IPS-NIHi7 (cell line): Measurements from ENCODE around the gene AGFG1.
"Not testable (repeated sequence)": the region's sequence is repeated elsewhere in the genome, so short reads cannot be mapped to it uniquely, and the experiment has no call there.

Experiments used
- DNase-seq: peaks from one replicate; pipeline ENCODE4 v3.0.0; 2012; ENCODE audit warnings: mixed read lengths; ENCODE audit errors: extremely low spot score

The AGFG1 gene

GRCh38 chr2:227534714-227535113, 62.8 kb downstream of the AGFG1 start:
- no peak for DNase-seq

- DNase-seq = no peak
Observed at GRCh38 chr2:227536445-227536844, 64.5 kb downstream of the AGFG1 start.

GRCh38 chr2:227539465-227539956, 67.6 kb downstream of the AGFG1 start:
- no peak for DNase-seq

GRCh38 chr2:227540352-227540751, 68.4 kb downstream of the AGFG1 start:
- DNase-seq = not testable (repeated sequence)

GRCh38 chr2:227545990-227546389, 74.0 kb downstream of the AGFG1 start:
- no peak for DNase-seq

- no peak for DNase-seq
Observed at GRCh38 chr2:227551836-227552235, 79.9 kb downstream of the AGFG1 start.

- DNase-seq = no peak
Observed at GRCh38 chr2:227562581-227562980, 90.6 kb downstream of the AGFG1 start.

- DNase-seq = no peak
Observed at GRCh38 chr2:227565080-227565479, 93.1 kb downstream of the AGFG1 start.

GRCh38 chr2:227566012-227566411, 94.1 kb downstream of the AGFG1 start:
- no peak for DNase-seq

- DNase-seq = no peak
Observed at GRCh38 chr2:227568852-227569169, 96.9 kb downstream of the AGFG1 start.

- DNase-seq = no peak
Observed at GRCh38 chr2:227570615-227571014, 98.7 kb downstream of the AGFG1 start.

GRCh38 chr2:227576110-227576509, 104.2 kb downstream of the AGFG1 start:
- DNase-seq = no peak

GRCh38 chr2:227576812-227577211, 104.9 kb downstream of the AGFG1 start:
- no peak for DNase-seq

- no peak for DNase-seq
Observed at GRCh38 chr2:227577555-227577954, 105.6 kb downstream of the AGFG1 start.

GRCh38 chr2:227578642-227579041, 106.7 kb downstream of the AGFG1 start:
- DNase-seq = no peak

GRCh38 chr2:227579791-227580190, 107.8 kb downstream of the AGFG1 start:
- DNase-seq = no peak

GRCh38 chr2:227582369-227582768, 110.4 kb downstream of the AGFG1 start:
- DNase-seq = no peak

GRCh38 chr2:227592694-227593387, 120.9 kb downstream of the AGFG1 start:
- no peak for DNase-seq

- DNase-seq = peak; percentile 43
Observed at GRCh38 chr2:227595797-227596196, 123.8 kb downstream of the AGFG1 start.

- DNase-seq = no peak
Observed at GRCh38 chr2:227597036-227597435, 125.1 kb downstream of the AGFG1 start.

GRCh38 chr2:227597998-227598397, 126.0 kb downstream of the AGFG1 start:
- DNase-seq = peak; percentile 51

GRCh38 chr2:227598835-227599503, 127.0 kb downstream of the AGFG1 start, which contains the start of gene SCYGR2:
Gene SCYGR2 (plus strand): TSS chr2:227598893. CDS start chr2:227598893, 0 bp downstream.
- not testable (repeated sequence) for DNase-seq

GRCh38 chr2:227602358-227602757, 130.4 kb downstream of the AGFG1 start:
- no peak for DNase-seq
